SK-N-SH (cell line): ENCODE results near the gene CASP6. TPM values are rescaled to one million over a fixed set of nuclear protein-coding genes. Genes with fewer than 3 reads are reported as not detected.

Experiments
- CTCF ChIA-PET: fragments of 300-600, 350-600 bp; formaldehyde crosslinking; extraction: SDS; loops from one replicate; lab custom pipeline; 2021; lab: Yijun Ruan, JAX
- POLR2A ChIA-PET: fragments of 350-600 bp; sonication (Branson Sonifier 250); formaldehyde crosslinking; extraction: SDS; loops from one replicate; lab custom pipeline; 2020; ENCODE audit warnings: antibody characterized with exemption, inconsistent platforms; lab: Yijun Ruan, JAX
- DNase-seq: peaks from one replicate; pipeline ENCODE4 v3.0.0; 2012
- H2AFZ ChIP-seq: fragments of 200-600 bp; sonication (generic); 2 replicates; pipeline ENCODE4 v1.8.1; 2016; ENCODE audit warnings: antibody characterized with exemption, mild to moderate bottlenecking, low read depth
- H3F3A ChIP-seq: fragments of 200-600 bp; sonication (generic); replicated peaks from 2 replicates; pipeline ENCODE3; 2016; ENCODE audit warnings: antibody characterized with exemption, mild to moderate bottlenecking; ENCODE audit not compliant: insufficient read depth
- H3K27ac ChIP-seq, 2 experiments: fragments of 200-500 bp in 1 of 2; fragments of 200-600 bp in 1 of 2; sonication (Bioruptor generic) in 1 of 2; sonication (generic), shearing (Covaris generic) in 1 of 2; 2 replicates each; pipeline versions ENCODE4 v1.5.1 to v1.6.1; 2014 to 2016; ENCODE audit warnings: low read depth in 2 of 2, inconsistent platforms in 1 of 2, low read length in 1 of 2, mild to moderate bottlenecking in 1 of 2, mixed read lengths in 1 of 2
- H3K27me3 ChIP-seq: fragments of 200-600 bp; sonication (generic), shearing (Covaris generic); 2 replicates; pipeline ENCODE4 v1.6.1; 2016; ENCODE audit warnings: mixed run types; ENCODE audit not compliant: insufficient read depth
- H3K36me3 ChIP-seq, 2 experiments: fragments of 200-500 bp in 1 of 2; fragments of 200-600 bp in 1 of 2; sonication (Bioruptor generic) in 1 of 2; sonication (generic) in 1 of 2; replicated peaks in 1 of 2; 2 replicates each; pipeline versions ENCODE3 to v1.5.1; 2014 to 2016; ENCODE audit warnings: low read length in 1 of 2, mild to moderate bottlenecking in 1 of 2; ENCODE audit not compliant: insufficient read depth in 2 of 2, control insufficient read depth in 1 of 2
- H3K4me1 ChIP-seq, 2 experiments: fragments of 200-500 bp in 1 of 2; fragments of 200-600 bp in 1 of 2; sonication (Bioruptor generic) in 1 of 2; sonication (generic), shearing (Covaris generic) in 1 of 2; 2 replicates each; pipeline versions ENCODE4 v1.5.1 to v1.6.1; 2014 to 2016; ENCODE audit warnings: low read depth in 1 of 2, low read length in 1 of 2, mixed run types in 1 of 2; ENCODE audit not compliant: insufficient read depth in 2 of 2, control insufficient read depth in 1 of 2
- H3K4me2 ChIP-seq: fragments of 200-600 bp; sonication (generic), shearing (Covaris generic); 2 replicates; pipeline ENCODE4 v1.6.1; 2017; ENCODE audit warnings: mixed run types
- H3K4me3 ChIP-seq, 2 experiments: fragments of 200-500 bp in 1 of 2; fragments of 200-600 bp in 1 of 2; sonication (Bioruptor generic) in 1 of 2; sonication (generic), shearing (Covaris generic) in 1 of 2; 2 replicates each; pipeline versions ENCODE4 v1.5.1 to v1.8.1; 2014 to 2016; ENCODE audit warnings: low read depth in 2 of 2, inconsistent platforms in 1 of 2, low read length in 1 of 2, mild to moderate bottlenecking in 1 of 2, mixed read lengths in 1 of 2, moderate library complexity in 1 of 2
- H3K79me2 ChIP-seq: fragments of 200-600 bp; sonication (generic); 2 replicates; pipeline ENCODE4 v1.8.1; 2017; ENCODE audit warnings: mild to moderate bottlenecking; ENCODE audit not compliant: insufficient read depth
- H3K9ac ChIP-seq: fragments of 200-600 bp; sonication (generic); 2 replicates; pipeline ENCODE4 v1.6.1; 2017; ENCODE audit warnings: mixed run types
- H3K9me2 ChIP-seq: fragments of 200-600 bp; sonication (generic); 2 replicates; pipeline ENCODE4 v1.6.1; 2017; ENCODE audit warnings: mixed run types
- H3K9me3 ChIP-seq: fragments of 200-600 bp; sonication (generic); 2 replicates; pipeline ENCODE4 v1.6.1; 2017; ENCODE audit warnings: mixed run types, mild to moderate bottlenecking, moderate library complexity
- H4K20me1 ChIP-seq: fragments of 200-600 bp; sonication (generic); 2 replicates; pipeline ENCODE4 v1.6.1; 2017; ENCODE audit warnings: mild to moderate bottlenecking, mixed run types; ENCODE audit not compliant: insufficient read depth
- EP300 ChIP-seq, 2 experiments: IDR thresholded peaks; 2 replicates each; pipeline versions ENCODE4 v1.4.0 to v1.6.1; 2012; ENCODE audit warnings: borderline replicate concordance in 1 of 2, low read depth in 1 of 2, low read length in 1 of 2
- FOSL2 ChIP-seq: IDR thresholded peaks from 2 replicates; pipeline ENCODE4 v1.4.0; 2012; ENCODE audit warnings: low read depth, mild to moderate bottlenecking, moderate library complexity, borderline replicate concordance
- FOXJ3 ChIP-seq: sonication (generic); formaldehyde crosslinking; IDR thresholded peaks from 2 replicates; pipeline ENCODE4 v1.5.1; 2020; ENCODE audit warnings: mild to moderate bottlenecking, missing genetic modification reagents
- FOXM1 ChIP-seq: IDR thresholded peaks from 2 replicates; pipeline ENCODE4 v1.4.0; 2012; ENCODE audit warnings: low read depth, mild to moderate bottlenecking
- GATA2 ChIP-seq: sonication (generic); formaldehyde crosslinking; IDR thresholded peaks from 2 replicates; pipeline ENCODE4 v1.5.0; 2020; ENCODE audit warnings: mild to moderate bottlenecking, missing genetic modification reagents
- JUND ChIP-seq: IDR thresholded peaks from 2 replicates; pipeline ENCODE4 v1.4.0; 2012
- MEF2A ChIP-seq: IDR thresholded peaks from 2 replicates; pipeline ENCODE4 v1.4.0; 2012; ENCODE audit warnings: low read depth, borderline replicate concordance
- MXI1 ChIP-seq: IDR thresholded peaks from 2 replicates; pipeline ENCODE4 v1.6.1; 2012; ENCODE audit warnings: mild to moderate bottlenecking, low read depth, low read length, improper control_type of control experiment
- NRF1 ChIP-seq: IDR thresholded peaks from 2 replicates; pipeline ENCODE4 v1.6.1; 2012; ENCODE audit warnings: low read depth, mild to moderate bottlenecking, low read length
- RAD21 ChIP-seq: IDR thresholded peaks from 2 replicates; pipeline ENCODE4 v1.6.1; 2012; ENCODE audit warnings: mild to moderate bottlenecking, low read length
- RXRA ChIP-seq: IDR thresholded peaks from 2 replicates; pipeline ENCODE4 v1.4.0; 2012; ENCODE audit warnings: low read depth, mild to moderate bottlenecking, borderline replicate concordance
- SIN3A ChIP-seq: IDR thresholded peaks from 2 replicates; pipeline ENCODE4 v1.6.1; 2012; ENCODE audit warnings: low read depth, mild to moderate bottlenecking, low read length, moderate library complexity, borderline replicate concordance
- TAF1 ChIP-seq: IDR thresholded peaks from 2 replicates; pipeline ENCODE4 v1.6.1; 2012; ENCODE audit warnings: low read depth, mild to moderate bottlenecking, low read length, moderate library complexity, borderline replicate concordance
- WGBS: methylation state at CpG from one replicate; pipeline ENCODE4 v1.1.6; 2017; ENCODE audit warnings: low lambda C conversion rate; 5-methylcytosine and 5-hydroxymethylcytosine counted together
- polyA plus RNA-seq, 3 experiments: library from polyadenylated mRNA; depleted of rRNA; stranded (reverse); fragments of >200 nt; gene quantifications; 2 replicates each; pipeline ENCODE4 v1.2.3, GENCODE V29; 2012
- TF ChIP-seq, protein P1 (sequence below): IDR thresholded peaks from 2 replicates; pipeline ENCODE4; 2012
- TF ChIP-seq, protein P2 (sequence below): fragments of 150-350 bp; IDR thresholded peaks from 2 replicates; pipeline ENCODE4 v1.6.1; 2016; ENCODE audit warnings: mild to moderate bottlenecking, low read depth, low read length
- TF ChIP-seq, protein P3 (sequence below): IDR thresholded peaks from 2 replicates; pipeline ENCODE4 v1.4.0; 2012; ENCODE audit warnings: low read depth, borderline replicate concordance
- TF ChIP-seq, protein P4 (sequence below): IDR thresholded peaks from 2 replicates; pipeline ENCODE4 v1.6.1; 2012; ENCODE audit warnings: mild to moderate bottlenecking, low read depth, low read length, moderate library complexity
- TF ChIP-seq, protein P5 (sequence below): IDR thresholded peaks from 2 replicates; pipeline ENCODE4 v1.4.0; 2012; ENCODE audit warnings: low read depth, borderline replicate concordance

CASP6 gene
- polyA plus RNA-seq, 1 of the 3 experiments (the other 2 are of a cell fraction) = 30.2 TPM

DNA sequence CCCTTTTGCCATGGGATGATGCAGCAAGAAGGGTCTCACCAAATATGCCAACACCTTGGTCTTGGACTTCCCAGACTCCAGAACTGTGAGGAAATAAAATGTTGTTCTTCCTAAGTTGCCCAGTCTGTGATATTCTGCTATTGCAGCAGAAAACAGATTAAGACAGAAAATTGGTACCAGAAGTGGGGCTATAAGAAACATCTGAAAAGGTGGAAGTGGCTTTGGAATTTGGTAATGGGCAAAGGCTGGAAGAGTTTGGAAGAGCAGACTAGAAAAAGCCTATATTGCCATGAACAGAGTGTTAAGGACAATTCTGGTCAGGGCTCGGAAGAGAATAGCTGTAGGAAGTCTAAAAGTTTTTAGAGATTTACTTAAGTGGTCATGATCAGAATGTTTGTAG, 27.4 kb downstream of the CASP6 start:
- Histone ChIP-seq H2AFZ (no peak overlapping the region), H3K9me2 (no peaks in the 10 kb centered on the region), H3K4me1 (no peaks in the 10 kb centered on the region), H3F3A (no peaks in the 10 kb centered on the region), H3K36me3 (no peaks in the 10 kb centered on the region), H3K27ac (no peak overlapping the region), H3K4me2 (no peak overlapping the region), H4K20me1 (no peaks in the 10 kb centered on the region), H3K4me3 (no peak overlapping the region), H3K9ac (no peak overlapping the region), H3K79me2 (no peaks in the 10 kb centered on the region), H3K9me3 (no peaks in the 10 kb centered on the region), H3K27me3 (no peaks in the 10 kb centered on the region)
- WGBS = 90% methylated on average over 1 of the region's 1 CpG
- CTCF ChIA-PET = no interaction called here
- DNase-seq = no peak
- POLR2A ChIA-PET = no interaction called here
- TF ChIP-seq EP300 (IDR thresholded peaks at IDR 0.05; ENCODE audit: borderline replicate concordance in 1 of 2, low read depth in 1 of 2, low read length in 1 of 2) (no peak), MEF2A (no peak), SIN3A (no peak)
- TF ChIP-seq, protein P1, sequence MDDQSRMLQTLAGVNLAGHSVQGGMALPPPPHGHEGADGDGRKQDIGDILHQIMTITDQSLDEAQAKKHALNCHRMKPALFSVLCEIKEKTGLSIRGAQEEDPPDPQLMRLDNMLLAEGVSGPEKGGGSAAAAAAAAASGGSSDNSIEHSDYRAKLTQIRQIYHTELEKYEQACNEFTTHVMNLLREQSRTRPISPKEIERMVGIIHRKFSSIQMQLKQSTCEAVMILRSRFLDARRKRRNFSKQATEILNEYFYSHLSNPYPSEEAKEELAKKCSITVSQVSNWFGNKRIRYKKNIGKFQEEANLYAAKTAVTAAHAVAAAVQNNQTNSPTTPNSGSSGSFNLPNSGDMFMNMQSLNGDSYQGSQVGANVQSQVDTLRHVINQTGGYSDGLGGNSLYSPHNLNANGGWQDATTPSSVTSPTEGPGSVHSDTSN = no peak
- TF ChIP-seq, protein P2, sequence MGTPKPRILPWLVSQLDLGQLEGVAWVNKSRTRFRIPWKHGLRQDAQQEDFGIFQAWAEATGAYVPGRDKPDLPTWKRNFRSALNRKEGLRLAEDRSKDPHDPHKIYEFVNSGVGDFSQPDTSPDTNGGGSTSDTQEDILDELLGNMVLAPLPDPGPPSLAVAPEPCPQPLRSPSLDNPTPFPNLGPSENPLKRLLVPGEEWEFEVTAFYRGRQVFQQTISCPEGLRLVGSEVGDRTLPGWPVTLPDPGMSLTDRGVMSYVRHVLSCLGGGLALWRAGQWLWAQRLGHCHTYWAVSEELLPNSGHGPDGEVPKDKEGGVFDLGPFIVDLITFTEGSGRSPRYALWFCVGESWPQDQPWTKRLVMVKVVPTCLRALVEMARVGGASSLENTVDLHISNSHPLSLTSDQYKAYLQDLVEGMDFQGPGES = no peak
- TF ChIP-seq, protein P3, sequence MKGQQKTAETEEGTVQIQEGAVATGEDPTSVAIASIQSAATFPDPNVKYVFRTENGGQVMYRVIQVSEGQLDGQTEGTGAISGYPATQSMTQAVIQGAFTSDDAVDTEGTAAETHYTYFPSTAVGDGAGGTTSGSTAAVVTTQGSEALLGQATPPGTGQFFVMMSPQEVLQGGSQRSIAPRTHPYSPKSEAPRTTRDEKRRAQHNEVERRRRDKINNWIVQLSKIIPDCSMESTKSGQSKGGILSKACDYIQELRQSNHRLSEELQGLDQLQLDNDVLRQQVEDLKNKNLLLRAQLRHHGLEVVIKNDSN = no peak

DNA sequence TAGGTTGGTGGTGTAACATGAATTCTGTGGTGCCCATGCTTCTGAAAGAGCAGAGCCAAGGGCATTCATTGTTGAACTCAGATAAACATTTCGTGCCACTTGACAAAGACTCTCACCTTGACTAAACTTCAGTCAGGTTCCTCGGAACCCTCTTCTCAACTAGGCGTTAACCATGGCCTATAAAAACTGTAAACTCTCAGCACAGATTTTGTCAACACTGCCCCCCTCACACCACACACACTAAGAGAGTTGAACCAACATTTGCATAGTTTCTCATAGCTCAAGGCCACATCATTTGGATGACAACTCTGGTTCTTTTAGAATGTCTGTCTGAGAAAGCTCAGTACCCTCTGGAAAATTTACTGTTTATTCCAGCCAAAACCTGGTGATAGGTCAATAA, 28.1 kb downstream of the CASP6 start:
- Histone ChIP-seq H2AFZ (no peak overlapping the region), H3K27ac (no peak overlapping the region), H3F3A (no peaks in the 10 kb centered on the region), H3K4me1 (no peaks in the 10 kb centered on the region), H3K9me2 (no peaks in the 10 kb centered on the region), H3K9ac (no peak overlapping the region), H4K20me1 (no peaks in the 10 kb centered on the region), H3K27me3 (no peaks in the 10 kb centered on the region), H3K36me3 (no peaks in the 10 kb centered on the region), H3K4me2 (no peak overlapping the region), H3K9me3 (no peaks in the 10 kb centered on the region), H3K4me3 (no peak overlapping the region), H3K79me2 (no peaks in the 10 kb centered on the region)
- no peak for DNase-seq
- 89% methylated on average over 3 of the region's 3 CpGs for WGBS
- ChIA-PET POLR2A (no interaction called here), CTCF (no interaction called here)
- TF ChIP-seq FOXM1 = no peak
- TF ChIP-seq MXI1 = no peak
- no peak for TF ChIP-seq JUND
- TF ChIP-seq SIN3A = no peak
- TF ChIP-seq FOSL2 = no peak
- no peak for TF ChIP-seq RXRA
- TF ChIP-seq, protein P4, sequence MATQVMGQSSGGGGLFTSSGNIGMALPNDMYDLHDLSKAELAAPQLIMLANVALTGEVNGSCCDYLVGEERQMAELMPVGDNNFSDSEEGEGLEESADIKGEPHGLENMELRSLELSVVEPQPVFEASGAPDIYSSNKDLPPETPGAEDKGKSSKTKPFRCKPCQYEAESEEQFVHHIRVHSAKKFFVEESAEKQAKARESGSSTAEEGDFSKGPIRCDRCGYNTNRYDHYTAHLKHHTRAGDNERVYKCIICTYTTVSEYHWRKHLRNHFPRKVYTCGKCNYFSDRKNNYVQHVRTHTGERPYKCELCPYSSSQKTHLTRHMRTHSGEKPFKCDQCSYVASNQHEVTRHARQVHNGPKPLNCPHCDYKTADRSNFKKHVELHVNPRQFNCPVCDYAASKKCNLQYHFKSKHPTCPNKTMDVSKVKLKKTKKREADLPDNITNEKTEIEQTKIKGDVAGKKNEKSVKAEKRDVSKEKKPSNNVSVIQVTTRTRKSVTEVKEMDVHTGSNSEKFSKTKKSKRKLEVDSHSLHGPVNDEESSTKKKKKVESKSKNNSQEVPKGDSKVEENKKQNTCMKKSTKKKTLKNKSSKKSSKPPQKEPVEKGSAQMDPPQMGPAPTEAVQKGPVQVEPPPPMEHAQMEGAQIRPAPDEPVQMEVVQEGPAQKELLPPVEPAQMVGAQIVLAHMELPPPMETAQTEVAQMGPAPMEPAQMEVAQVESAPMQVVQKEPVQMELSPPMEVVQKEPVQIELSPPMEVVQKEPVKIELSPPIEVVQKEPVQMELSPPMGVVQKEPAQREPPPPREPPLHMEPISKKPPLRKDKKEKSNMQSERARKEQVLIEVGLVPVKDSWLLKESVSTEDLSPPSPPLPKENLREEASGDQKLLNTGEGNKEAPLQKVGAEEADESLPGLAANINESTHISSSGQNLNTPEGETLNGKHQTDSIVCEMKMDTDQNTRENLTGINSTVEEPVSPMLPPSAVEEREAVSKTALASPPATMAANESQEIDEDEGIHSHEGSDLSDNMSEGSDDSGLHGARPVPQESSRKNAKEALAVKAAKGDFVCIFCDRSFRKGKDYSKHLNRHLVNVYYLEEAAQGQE = no peak
- TF ChIP-seq, protein P5, sequence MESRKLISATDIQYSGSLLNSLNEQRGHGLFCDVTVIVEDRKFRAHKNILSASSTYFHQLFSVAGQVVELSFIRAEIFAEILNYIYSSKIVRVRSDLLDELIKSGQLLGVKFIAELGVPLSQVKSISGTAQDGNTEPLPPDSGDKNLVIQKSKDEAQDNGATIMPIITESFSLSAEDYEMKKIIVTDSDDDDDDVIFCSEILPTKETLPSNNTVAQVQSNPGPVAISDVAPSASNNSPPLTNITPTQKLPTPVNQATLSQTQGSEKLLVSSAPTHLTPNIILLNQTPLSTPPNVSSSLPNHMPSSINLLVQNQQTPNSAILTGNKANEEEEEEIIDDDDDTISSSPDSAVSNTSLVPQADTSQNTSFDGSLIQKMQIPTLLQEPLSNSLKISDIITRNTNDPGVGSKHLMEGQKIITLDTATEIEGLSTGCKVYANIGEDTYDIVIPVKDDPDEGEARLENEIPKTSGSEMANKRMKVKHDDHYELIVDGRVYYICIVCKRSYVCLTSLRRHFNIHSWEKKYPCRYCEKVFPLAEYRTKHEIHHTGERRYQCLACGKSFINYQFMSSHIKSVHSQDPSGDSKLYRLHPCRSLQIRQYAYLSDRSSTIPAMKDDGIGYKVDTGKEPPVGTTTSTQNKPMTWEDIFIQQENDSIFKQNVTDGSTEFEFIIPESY = no peak
- no peak for TF ChIP-seq RAD21
- no peak for TF ChIP-seq FOXJ3 (CRISPR knock-in tag)
- TF ChIP-seq GATA2 (CRISPR knock-in tag) = no peak
- TF ChIP-seq NRF1 = no peak
- TF ChIP-seq TAF1 = no peak
- TF ChIP-seq, protein P2 = no peak
